Stimulated activated CD4-positive, alpha-beta T cell treated with anti-CD3 and anti-CD28 coated beads, Interleukin-1b, Interleukin-23, amount 100 ng/mL, for 1 hour (primary cell): Measurements from ENCODE around the gene VWA5A.
"Not testable (repeated sequence)": the region's sequence is repeated elsewhere in the genome, so short reads cannot be mapped to it uniquely, and the experiment has no call there.

Experiments used
- DNase-seq, 2 donors: peaks; one replicate each; pipeline ENCODE4 v3.0.0-alpha.2; 2020; ENCODE audit warnings: low read depth in 2 of 2

VWA5A gene

DNA sequence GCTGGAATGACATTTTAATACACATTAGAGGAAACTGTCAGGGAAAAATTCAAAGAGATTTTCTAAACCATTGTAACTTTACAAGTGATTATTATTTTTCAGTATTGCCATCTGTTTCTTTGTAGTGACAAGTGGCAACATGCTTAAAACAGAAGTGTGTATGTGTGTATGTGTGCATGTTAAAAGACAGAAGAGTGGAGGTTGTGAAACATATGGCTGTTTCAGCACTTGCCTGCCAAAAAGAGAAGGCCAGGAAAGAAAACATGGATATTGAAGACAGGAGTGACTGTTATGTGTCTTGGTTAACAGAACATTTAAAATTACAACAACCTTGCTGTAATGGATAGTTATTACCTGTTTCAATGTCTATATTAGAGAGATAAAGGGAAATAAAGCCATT, 24.3 kb upstream of the VWA5A start:
- DNase-seq = no peak

DNA sequence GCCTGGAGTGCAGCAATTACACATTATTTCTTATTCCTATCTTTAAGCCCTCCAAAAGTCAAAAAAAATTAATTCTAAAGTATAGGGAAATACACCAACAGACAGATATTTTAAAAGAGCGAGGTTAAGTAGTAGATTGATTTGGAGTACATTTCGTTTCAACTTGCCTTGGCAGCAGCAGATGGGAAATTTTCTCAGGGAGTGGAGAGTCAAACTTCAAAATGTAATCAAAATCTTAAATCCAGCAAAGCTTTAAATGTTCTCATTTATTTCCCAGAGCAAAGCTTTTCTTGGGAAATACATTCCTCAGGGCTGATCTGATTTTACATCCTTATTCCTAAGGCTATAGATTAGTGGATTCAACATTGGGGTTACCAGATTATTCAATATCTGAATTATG, 21.9 kb upstream of the VWA5A start:
- no peak for DNase-seq

DNA sequence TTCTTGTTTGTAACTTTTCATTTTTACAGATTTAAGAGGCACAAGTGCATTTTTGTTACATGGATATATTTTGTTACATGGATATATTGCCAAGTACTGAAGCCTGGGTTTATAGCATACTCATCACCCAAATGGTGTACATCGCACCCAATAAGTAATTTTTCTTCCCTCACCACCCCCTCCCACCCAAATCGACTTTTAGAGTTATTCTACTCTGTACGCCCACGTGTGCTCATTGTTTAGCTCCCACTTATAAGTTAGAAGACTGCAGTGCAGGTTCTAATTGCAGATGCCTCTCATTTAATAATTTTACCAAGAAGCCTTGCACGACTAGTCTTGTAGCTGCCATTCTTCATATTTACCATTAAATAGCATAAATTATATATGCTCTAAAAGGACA, 20.5 kb upstream of the VWA5A start:
- no peak for DNase-seq

DNA sequence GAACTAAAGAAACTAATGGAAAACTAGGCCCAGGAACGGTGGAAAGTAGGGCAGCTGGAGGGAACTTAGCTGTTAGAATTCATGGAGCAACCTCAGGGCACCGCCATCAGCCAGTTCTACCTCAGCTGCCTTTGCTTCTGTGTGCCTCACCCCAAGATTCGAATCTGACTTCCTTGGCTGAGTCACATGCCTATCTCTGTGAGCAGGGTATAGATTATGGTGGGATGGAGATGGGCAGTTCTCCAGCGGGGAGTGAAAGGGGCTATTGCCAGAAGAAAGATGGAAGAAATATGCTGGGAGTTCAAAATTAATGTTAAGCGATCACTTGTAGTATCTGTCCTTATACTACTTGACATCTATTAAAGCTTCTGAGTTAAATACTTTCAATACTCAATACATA, 18.9 kb upstream of the VWA5A start:
- DNase-seq = no peak

DNA sequence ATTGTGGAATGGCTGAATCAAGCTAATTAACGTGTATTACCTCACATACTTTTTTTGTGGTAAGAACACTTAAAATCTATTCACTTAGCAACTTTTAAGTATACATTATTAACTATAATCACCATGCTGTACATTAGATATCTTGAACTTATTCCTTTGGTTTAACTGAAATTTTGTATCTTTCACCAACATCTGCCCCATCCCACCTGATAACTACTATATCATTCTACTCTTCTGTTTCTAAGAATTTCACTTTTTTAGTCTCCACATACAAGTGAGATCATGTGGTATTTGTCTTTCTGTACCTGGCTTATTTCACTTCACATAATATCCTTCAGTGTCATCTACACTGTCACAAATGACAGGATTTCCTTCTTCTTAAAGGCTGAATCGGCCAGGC, 17.1 kb upstream of the VWA5A start:
- no peak for DNase-seq

DNA sequence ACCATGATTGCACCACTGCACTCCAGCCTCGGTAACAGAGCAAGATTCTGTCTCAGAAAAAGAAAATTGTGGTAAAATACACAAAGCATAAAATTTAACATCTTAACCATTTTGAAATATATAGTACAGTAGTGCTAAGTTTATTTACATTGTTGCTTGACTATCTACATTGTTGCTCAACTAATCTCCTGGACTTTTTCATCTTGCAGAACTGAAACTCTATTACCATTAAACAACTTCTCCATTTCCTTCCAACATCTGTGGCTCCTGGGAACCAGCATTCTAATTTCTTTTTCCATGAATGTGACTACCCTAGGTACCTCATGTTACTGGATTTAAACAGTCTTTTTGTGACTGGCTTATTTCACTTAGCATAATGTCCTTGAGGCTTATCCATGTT, 13.5 kb upstream of the VWA5A start:
- DNase-seq = no peak

DNA sequence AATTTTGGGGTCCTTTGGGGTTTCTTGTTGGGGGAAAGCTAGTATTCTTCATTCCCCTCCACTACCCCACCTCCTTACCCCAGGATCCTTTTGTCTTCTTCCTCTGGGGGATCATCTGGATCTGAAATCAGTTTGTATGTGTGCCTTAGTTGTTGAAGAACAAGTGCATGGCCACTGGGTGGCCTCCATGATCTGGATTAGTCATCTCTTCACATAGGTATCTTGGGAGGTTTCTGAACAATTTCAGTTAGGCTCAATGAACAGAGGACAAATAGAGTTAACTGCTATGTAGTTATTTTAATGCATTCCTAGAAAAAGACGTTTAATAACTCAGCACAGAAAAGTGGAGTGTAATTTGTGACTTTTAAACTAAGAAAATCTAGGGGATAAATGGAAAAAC, 7.1 kb upstream of the VWA5A start:
- no peak for DNase-seq

DNA sequence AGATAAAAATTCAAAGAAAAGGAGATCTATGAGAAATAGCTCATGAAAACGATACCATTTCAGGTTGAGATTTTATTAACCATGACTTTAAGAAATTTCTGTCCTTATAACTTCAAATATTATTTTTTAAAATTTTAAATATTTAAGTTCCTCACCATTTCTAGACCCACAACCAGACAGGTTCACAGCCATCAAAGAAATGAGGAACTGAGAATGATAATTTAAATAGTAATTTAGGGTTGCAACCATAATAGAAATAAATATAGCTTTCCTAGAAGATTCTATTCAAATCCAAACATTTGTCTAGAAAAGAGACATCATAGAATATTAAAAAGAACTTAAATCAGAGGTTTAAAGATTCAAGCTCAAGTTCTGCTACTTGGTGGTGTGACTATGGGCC, 5.9 kb upstream of the VWA5A start:
- DNase-seq = no peak

DNA sequence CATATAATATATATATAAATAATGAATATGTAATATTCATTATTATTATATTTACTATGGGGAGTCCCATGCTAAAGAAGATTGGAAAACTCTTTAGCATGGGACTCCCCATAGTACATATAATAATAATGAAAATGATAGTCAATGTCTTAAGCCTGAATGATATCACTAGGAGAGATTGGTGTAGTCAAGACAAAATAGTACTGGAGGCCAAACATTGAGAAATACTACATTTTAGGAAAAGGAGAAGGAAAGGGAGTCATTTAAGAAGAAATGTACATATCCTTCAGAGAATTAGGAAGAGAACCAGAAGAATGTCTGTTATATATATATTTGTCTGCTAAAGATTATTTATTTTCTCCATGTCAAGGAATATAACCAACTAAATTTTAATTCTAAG, 5.0 kb upstream of the VWA5A start:
- DNase-seq = no peak

DNA sequence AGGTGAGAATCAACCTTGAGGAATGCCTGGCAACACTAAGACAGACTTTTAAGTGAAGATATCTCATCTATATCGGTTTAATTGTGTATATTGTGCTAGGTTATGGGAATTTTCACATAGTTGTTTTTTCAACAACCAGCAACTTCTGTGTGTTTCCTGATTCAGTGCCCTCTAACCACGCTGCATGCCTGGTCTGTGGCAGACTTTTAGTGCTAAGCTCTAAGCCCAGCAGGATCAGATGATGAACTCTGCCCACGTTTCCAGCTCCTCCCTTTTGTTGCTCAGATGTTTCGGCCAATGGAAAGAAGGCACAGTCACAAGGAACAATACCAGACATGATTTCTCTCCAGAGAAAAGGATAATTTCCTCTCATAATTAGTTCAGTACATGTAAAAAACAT, 1.4 kb upstream of the VWA5A start:
- no peak for DNase-seq

DNA sequence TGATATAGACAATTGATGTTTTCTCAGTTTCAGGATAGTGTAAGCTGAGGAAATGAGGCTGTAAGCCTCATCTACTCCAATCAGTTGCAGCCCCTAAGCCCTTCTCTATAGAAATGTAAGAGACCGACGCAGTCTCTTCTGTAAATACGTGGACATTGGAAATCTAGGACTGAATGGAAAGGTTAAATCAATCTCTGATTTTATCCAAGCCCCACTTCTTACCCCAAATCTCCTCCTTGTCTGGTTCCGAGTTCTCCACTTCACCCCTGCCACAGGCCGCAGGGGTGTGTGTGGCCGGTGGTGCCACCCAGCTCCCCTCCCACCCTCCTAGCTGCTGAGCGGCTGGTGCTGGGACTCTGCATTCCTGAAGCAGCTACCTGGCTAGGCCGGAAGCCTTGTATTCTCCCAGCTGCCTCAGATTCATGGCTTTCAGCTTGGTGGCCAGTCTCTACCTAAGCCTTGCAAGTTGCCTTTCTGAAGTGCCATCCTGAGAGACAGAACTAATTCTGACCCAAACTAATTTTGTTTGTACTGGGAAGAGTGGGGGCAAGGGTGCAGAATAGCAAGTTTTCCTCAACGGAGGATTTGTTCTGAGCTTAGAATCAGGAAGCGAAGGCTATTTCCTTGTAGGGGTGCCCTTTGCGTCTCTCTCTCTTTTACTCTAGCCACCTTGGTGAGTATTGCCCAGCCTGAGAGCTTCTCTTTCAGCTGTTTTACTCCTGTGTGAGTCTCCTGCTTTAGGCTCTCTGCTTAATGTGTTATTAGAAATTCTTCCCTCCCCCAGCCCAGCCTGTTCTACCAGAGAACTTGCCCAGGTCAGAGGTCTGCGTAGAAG, 749 bp downstream of the VWA5A start:
- no peak for DNase-seq

DNA sequence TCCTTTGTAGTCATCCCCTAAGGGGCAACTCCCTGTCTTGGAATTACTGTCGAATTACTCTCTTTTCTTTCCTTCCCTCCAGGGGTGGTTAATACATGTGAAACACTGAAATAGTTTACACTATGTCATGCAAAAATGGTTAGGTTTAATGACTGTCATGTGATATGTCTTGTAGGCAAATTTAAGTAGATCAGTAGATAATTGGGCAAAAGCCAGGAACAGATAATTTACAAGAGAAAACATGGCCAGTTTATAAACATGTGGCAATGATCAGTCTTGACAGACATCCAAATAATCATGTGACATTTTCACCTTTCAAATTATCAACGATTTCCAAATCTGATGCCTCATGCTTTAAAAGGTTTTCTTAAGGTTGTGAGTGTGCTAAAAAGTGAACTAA, 3.9 kb downstream of the VWA5A start:
- no peak for DNase-seq

DNA sequence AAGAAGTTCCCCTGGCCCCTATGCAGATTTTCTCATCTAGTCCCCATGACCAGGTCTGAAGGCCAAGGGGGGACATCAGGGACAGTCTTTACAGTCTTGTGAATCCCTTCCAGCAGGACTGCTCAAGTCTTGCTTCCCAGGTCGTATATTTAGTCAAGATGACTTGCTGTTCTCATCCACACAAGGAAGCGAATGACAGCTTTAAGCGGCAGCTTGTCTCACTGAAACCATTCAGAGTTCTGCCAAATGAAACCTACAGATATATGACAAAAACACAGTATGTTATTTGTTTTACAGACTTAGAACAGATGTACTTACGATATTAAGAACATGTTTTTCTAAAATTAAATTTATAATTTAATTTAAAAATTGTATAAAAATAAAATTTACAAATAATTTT, 5.6 kb downstream of the VWA5A start:
- no peak for DNase-seq

DNA sequence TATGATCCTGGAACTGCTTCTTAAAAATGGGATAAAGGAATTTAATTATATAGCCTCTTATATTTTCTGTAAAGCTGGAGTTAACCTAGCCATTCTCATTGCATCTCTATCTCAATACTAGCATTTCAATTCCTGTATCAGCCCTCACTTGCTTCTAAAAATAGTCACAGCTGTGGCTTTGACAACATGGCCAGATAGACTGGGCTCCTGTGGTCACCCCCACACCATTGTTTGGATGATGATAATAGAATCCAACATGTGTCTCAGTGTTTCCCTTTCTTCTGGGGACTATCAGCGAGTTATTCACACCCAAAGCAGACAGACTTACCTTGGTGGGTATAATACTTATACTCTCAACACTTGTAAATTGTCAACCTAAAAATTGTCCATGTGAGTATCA, 6.9 kb downstream of the VWA5A start:
- no peak for DNase-seq

DNA sequence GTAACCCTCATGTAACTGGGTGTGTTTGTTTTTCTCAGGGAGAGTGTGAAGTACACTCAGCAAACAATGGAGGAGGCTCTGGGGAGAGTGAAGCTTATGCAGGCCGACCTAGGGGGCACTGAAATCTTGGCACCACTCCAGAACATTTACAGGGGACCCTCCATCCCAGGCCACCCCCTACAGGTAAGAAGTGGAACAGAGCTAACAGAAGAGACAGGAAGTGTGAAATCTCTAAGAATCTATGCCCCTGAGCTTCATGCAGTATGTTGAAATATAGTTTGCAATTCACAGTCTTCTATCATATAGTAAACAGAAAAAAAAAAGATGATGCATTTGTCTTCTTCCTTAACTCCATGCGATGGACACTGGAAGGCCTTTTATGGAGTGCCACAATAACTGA, 8.4 kb downstream of the VWA5A start:
- no peak for DNase-seq

DNA sequence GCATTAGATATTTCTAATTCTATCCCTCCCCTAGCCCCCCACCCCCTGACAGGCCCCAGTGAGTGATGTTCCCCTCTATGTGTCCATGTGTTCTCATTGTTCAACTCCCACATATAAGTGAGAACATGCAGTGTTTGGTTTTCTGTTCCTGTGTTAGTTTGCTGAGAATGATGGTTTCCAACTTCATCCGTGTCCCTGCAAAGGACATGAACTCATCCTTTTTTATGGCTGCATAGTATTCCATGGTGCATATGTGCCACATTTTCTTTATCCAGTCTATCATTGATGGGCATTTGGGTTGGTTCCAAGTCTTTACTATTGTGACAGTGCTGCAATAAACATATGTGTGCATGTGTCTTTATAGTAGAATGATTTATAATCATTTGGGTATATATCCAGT, 11.9 kb downstream of the VWA5A start:
- not testable (repeated sequence) for DNase-seq

DNA sequence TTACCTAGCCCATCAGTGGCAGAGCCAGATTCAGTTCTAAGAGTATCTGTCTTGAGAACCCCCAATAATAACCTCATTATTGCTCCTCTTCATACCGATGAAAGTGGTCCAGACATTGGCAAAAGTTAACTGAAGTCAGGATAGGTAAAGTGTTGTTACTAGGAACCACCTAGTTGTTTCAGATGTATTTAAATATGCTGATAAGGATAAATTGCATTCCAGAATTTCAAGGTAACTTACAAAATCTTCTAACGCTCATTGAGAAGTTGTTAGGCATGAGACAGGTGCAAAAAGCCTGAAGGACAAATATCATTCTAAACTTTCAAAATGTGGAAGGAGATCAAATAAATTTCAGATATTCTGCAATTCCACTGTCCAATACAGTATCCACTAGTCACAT, 27.8 kb downstream of the VWA5A start:
- no peak for DNase-seq

DNA sequence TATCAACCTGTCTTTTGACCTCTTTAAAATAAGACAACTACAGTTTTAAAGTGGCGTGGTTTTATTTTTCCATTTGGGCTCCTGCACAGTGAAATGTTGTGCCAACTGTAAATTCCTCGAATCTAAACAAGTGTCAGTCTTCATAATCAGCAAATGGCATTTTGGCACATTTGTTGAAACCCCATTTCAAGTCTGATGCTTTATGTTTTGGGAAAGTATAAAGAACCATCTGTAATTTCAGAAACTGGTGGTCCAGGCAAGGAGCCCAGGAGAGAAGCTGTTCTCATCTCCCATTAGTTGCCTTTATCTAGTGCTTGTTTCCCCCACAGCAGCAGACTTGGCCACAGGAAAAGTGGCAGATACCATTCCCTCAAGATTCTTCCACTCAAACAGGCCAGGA, 32.7 kb downstream of the VWA5A start:
- DNase-seq = no peak

DNA sequence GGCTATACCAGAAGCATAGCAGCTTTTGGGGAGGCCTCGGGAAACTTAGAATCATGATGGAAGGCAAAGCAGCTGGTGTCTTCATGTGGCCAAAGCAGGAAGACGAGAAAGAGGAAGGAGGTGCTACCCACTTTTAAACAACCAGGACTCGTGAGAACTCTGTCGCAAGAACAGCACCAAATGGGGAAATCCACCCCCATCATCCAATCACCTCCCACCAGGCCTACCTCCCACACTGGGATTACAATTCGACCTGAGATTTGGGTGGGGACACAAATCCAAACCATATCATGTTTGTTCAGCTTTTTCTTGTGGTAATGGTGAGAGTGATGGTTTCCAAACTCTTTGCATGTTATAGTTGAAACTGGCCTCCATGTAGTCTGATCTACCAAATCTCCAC, 35.4 kb downstream of the VWA5A start:
- no peak for DNase-seq

DNA sequence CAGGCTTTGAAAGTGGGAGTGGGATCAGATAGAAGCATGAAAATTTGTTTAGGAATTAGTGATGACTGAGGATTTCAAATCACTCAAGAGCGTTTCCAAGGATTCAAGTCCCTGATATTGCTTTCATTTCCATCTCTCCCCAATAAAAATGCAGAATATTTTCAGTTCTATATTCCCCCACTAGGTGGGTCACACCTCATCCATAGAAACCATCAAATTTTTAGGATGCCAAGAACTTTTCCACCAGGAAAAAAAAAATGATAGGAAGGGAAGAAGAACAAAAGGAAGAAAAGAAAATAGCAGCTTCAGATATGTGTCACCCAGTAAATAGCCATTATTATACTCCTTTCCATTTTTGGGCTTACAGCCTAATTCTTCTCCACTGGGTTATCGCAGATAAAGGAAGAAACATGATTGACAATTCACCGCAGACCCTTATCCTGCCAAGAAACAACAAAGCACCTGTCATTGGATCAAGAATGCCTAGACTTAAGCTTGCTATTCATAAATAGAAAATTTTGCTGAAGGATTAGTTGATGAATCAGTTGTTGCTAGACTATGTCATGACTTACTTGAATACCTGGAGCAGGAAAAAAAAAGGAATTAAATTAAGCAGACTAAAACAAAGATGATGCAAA, 37.6 kb downstream of the VWA5A start:
- DNase-seq = no peak

DNA sequence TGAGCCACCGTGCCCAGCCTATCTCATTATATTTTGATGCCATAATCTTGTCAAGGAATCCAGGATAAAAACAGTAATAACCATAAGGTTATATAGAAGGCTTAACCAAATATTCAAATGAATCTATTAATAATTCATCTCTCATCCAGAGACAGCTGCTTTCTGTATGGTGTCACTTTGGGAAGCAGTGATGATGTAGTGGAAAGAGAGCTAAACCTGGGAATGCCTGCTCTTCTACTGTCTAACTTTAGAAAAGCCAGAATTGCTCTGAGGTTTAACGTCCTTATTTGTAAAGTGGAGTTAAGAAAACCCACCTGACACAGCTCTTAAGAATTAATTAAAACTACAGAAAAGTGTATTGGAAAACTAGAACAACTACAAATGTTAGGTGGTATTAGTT, 38.6 kb downstream of the VWA5A start:
- DNase-seq = no peak

DNA sequence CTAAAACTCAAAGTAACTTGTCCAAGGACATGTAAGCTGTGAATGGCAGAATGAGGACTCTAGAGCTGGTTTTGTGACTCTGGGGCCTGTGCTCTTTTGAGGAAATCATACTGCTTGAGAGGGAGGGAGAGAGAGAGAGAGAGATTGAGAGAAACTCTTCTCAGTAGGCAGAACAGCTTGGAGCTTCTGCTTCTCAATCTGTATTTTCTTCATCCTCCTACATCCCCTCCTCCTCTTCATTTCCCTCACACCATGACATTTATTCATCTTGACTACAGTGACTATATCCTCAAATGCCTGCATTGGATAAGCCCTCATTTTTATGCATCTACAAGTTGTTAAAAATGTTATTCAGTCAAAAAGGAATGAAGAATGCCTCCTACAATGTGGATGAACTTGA, 44.2 kb downstream of the VWA5A start:
- no peak for DNase-seq

DNA sequence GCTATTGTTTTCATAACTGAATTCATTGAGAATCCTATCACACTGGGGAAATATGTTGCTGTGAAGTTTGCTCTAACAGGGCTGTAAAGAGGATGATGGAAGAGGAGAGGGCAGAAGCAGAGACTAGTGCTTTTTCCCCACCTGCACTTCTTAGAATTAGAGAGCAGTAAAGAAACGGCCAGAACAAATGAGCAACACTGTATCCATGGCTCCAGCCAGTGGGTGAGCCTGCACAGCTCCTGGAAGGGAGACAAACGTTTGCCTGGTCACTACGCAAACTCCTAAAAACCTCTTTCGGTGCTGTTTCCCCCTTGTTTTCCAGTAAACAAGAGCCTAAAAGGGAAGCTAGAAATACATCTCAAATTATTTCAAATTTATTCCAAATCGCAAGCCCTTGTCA, 45.7 kb downstream of the VWA5A start:
- no peak for DNase-seq

DNA sequence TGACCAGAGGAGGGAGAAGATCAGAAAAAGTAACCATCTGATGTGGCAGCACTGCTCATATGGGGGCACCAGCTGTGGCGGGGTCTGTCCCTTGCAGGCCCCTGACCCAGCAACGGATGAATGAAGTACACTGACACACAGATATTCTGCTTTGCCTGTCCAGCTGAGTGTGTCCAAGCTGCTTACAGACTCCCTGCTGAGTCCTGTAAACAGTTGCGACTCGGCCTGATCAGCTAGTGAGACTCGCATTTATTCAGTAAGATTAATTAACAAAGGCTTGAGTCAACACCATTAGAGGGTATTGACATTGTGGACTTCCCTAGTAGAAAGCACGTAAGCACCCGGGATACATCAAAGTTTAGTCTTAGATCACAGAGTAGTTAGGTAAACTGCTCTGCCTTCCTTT, 52.6 kb downstream of the VWA5A start:
- no peak for DNase-seq
